ENCODE measurements around the gene RHOF.

DNA sequence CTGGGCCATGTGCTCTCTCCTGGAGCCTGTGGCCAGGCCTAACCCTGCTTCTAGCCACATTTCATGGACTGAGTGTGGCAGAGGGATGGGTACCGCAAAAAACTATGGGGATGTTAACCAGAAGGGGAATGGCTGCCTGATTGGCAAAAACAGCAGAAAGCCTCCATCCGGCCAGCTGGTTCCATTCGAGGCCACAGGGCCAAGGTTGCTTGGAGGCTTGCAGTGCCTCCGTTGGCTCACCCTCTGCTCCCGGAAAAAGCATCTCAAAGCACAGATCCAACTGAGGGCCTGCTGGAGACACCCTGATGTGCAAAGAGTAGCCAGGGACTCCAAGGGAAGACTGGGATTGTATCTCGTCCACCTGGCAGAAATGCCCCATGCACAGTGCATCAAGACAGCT is 64.5 kb downstream of the RHOF start:
- TF ChIP-seq POLR2A (IDR thresholded peaks at IDR 0.05): no peak
- TF ChIP-seq CTCF (IDR thresholded peaks at IDR 0.05): no peak
